HG03039 (cell line): ENCODE measurements around the gene PUDP.
"Not testable (repeated sequence)": the region's sequence is repeated elsewhere in the genome, so short reads cannot be mapped to it uniquely, and the experiment has no call there.

Experiments
- ATAC-seq: cut with Tn5 transposase; IDR thresholded peaks from one replicate; pipeline ENCODE4 v1.9.1; 2021; ENCODE audit warnings: mild to moderate bottlenecking, moderate library complexity; ENCODE audit not compliant: unreplicated experiment

Gene PUDP

GRCh38 chrX:7110821-7111276 is 37.1 kb downstream of the PUDP start:
- ATAC-seq: peak; percentile 38

DNA sequence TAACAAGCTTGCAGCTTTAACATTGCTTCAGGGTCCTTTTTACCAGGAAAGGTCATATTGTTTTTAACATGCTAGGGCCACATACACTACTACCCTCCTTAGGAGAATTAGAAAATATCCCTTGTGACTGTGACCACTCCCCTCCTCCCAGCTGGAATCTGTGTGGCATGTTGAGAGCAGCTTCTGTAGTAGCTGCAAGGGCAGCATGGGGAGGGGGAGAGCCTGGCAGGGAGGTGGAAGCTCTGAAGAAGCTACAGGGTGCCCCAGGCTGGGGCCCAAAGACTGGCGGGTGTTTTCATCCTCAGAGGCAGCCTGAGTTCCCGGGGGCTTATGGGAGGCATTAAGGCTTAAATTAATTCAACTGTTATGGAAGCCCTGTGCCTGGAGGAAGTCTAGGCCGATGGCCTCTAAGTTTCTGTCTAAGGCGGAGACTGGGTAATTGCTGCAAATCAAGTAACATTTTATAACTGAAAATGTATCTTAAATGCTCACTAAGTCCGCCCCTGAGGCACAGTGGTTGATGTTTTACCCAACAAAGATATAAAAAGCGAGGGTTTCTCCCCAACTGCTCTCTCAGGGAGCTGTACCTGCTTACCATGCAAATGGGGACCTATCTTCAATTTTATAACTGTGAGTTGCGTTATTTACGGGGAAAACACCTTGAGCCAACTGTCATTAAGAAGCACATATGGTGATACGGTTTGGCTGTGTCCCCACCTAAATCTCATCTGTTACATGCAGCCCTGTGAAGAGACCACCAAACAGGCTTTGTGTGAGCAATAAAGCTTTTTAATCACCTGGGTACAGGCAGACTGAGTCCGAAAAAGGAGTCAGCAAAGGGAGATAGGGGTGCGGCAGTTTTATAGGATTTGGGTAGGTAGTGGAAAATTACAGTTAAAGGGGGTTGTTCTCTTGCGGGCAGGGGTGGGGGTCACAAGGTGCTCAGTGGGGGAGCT is 37.8 kb downstream of the PUDP start:
- peak; percentile 70 for ATAC-seq

GRCh38 chrX:7109049-7109531 is 38.9 kb downstream of the PUDP start:
- ATAC-seq: no peak

DNA sequence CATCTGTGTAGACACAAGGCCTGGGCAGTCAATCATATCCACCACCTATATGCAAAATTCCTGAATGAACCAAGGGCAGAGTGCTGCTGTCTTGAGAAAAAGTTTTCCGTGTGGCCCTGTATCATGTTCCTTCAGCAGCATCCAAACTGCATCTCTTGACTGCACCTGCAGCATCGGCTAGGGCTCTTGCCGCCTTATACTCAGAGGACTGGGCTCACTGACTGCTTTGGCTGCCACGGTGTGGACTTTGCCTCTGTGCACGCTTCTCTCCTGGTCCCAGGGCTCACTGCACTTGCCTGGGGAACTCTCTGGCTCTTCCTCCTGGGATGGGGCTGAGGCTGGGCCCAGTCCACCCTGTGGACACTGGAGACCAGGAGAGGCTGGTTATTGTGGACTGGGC is 39.9 kb downstream of the PUDP start:
- ATAC-seq: no peak

DNA sequence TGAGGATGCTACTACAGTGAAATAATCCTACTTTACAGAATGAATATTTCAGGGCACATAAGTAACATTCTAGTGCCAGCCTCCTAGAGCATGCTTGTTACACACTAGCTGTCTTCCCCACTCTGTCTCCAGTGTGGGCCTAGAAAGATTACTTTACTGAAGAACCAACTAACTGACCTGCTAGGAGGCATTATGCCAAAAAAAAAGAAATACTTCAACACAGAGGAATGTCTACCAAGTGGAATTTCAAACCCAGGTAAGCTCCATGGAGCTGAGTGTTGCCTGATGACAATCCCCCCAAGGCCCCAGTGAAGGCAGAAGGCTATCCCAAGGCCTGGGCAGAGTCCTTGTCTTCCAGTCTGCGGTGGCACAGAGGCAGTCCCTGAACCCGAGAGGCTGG is 41.3 kb downstream of the PUDP start:
- ATAC-seq: no peak

DNA sequence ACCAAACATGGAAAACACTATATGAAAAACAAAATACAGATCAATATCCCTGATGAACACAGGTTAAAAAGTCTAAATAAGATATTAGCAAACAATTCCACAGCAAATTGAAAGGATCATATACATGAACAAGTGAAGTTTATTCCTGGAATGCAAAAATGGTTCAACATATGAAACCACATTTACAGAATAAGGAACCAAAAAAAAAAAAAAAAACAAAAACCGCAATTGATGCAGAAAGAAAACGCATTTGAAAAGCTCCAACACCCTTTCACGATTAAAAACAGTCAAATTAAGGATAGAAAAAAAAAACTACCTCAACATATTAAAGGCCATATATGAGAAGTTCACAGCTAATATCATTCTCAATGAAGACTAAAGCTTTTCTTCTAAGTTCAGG is 45.8 kb downstream of the PUDP start:
- no peak for ATAC-seq

GRCh38 chrX:7100022-7100421 is 47.9 kb downstream of the PUDP start:
- ATAC-seq: no peak

GRCh38 chrX:7095657-7096056 is 52.3 kb downstream of the PUDP start:
- not testable (repeated sequence) for ATAC-seq

DNA sequence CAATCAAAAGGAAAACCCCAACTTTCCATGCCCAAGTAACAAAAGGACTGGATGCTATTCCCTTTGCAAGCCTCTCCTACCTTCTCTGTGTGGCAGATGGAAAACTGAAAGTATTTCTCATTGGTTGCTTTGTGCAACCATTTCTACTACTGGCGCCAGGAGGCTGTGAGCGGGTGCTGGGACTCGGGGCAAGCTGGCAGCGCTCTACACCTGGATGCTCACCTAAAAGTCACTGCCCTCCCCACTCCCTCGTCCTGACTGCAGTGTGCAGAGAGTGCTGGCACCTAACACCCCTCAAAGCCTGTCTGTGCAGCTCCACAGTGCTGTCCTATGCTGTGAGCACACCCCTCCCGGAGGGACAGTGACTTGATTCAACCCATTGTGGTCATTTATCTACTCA is 54.6 kb downstream of the PUDP start:
- ATAC-seq: no peak

DNA sequence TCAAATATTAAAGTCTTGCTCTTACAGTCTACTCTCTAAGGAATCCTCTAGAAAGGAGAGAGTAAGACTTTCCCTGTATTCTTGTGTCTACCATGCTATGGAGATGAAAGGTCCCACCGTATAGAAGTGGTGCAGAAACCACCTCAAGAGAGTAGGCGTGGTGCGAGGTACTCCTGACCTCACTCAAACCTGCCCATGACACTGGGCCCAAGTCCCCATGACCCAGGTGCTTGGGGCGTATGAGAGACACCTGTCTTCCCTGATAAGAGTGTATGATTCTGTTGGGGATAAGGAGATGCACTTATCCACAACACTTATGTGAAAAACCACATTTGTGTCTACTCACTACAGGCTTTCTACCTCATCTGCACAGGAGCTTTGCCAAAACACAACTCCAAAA is 55.4 kb downstream of the PUDP start:
- no peak for ATAC-seq

- no peak for ATAC-seq
Measured at GRCh38 chrX:7091923-7092322, 56.0 kb downstream of the PUDP start.

- no peak for ATAC-seq
Measured at GRCh38 chrX:7090641-7091040, 57.3 kb downstream of the PUDP start.

DNA sequence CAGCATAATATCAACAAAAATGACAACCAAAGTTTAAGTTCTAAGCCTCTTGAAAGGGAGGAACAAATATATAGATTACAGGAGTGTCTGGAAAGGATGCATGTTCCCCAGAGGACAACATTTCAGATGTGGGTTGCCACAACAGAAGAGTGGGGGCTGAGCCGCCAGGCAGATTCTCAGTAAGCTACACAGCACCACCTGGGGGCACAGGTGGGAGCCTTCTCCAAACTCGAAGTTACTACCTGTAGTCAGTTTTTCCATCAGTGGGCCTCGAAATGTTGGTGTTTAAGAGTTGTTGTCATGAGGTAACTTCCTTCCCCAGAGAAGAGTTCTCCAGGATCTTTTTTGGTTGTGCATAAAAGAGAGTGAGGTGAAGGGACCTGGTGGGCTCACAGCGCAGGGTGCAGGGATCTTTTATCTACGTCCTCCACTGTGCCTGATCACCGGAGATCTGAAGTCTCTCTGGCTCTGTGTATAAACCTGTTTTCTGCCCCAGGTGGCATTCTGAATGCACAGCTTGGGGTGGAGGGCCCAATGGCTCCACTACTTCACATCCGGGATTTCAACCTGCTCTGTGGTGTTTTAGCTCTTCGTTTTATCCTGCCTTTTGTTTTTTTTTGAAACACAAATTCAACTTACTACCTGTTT is 58.9 kb downstream of the PUDP start:
- no peak for ATAC-seq

DNA sequence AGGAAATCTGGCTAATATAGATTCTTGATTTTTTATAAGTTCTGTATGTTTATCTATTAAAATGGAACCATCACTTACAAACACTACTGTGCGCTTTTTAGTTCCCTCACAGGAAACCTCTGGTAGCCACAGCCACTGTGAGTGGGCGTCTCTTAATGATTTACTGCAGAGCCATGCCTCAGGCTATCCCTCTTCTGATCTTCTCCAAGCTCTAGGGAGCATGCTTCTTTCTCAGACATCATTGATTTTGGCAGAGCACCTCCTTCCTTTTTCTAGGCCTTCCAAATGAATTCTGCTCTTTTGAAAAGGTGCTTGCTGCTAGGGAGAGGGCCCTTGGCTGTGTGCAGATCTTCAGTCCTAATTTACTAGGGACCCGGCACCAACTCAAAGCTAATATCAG is 61.6 kb downstream of the PUDP start:
- ATAC-seq: no peak

- no peak for ATAC-seq
Measured at GRCh38 chrX:7085879-7086278, 62.1 kb downstream of the PUDP start.

DNA sequence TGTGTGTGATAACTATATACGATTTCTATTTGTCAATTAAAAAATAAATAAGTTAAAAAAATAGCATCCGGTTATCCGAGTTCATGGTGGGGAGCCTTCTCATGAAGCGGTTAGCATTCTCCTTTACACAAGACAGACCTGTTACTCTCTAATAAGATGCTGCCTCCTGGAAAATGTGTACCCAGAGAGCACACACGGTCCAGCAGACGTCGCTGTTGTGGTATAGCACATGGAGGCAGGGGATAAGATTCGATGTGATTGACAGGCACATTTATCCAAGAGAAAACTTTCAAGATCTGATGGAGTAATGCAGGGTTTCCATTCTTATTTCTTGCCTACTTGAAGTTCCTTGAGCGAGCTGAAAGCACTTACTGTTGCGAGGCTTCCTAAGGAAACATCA is 63.1 kb downstream of the PUDP start:
- no peak for ATAC-seq

GRCh38 chrX:7083468-7084396 is 64.2 kb downstream of the PUDP start:
- ATAC-seq: peak; percentile 93

DNA sequence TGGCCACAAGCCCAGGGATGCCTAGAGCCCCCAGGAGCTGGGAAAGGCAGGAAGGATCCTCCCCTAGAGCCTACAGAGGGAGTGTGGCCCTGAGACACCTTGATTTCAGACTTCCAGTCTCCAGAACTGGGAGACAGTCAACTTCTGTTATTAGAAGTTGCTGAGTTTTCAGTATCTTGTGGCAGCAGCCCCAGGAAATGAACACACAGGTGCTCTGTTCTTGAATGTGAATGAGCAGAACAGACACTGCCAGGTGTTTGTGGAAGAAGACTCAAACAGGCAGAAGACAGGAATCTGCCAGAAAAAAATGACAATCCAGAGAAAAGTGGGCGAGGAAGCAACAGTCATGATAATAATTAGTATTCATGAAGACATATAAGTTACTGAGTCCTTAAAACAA is 64.9 kb downstream of the PUDP start:
- ATAC-seq: no peak

DNA sequence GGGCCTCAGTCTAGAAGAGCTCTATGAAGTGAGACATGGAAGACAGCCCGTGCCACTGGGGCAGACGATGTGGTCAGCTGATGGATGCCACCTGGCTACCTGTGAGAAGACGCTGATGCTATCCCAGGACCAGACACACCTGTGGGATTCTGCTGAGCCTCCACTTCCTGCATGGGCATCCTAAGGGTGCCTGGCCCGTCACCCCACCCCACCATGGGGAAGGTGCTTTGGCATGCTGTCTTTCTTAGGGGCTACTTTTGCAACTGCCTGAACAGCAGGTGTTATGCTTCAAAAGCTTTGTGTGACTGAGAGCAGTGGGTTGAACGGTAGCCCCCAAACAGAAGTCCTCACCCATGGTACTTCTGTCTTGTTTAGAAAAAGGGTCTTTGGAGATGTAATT is 65.4 kb downstream of the PUDP start:
- no peak for ATAC-seq

DNA sequence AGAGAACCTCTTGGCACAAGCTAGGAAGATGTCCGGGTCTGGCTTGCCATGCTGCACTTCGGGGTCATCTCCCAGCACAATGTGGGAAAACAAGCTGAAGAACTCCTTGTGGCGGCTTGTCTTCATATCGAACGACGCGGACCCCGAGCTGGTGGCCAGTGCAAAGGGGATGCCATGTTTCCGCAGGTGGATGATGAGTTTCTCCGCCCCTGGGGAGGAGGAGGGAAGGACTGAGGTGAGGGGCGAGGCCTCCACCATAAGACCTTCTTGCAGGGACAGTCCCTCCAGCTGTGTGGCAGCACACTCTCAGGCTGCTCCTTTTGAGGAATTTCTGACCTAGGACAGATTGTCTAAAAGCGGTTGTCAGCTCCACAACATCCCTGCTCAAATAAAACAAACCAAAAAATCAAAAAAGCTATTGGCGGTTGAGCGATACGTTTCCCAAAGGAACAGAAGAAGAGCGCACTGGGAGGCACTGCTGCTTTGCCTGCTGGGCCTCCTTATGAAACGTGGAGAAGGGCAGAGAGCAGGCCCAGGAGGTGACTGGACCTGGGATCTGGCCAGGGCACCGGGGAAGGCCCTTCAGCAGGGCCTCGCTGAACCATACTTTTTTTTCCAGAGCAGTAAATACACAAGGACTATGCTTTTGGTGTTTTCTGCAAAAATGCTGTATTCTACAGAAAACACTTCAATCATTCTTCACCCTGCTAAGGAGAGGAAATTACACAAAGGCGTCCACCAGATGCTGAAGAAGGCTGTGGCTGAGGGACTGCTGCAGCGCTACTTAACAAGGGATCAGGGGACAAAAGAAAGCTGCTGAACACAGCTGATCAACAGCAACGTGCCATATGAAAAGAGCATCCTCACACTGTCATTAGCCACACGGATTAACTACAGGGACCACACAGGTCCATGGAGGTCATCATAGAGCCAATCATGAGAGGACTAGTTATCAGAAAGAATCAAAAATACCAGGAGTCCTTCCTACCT is 70.4 kb downstream of the PUDP start:
- ATAC-seq: no peak
